Heart left ventricle (tissue), 13 donors: ENCODE results near the gene ADGRG7.

Experiments used
- CTCF ChIP-seq, 12 donors: fragments of 200-600 bp; sonication (generic) in 4 of 12; IDR thresholded peaks; one replicate each; pipeline versions ENCODE4 v1.5.0 to v1.8.0; 2018 to 2022; ENCODE audit warnings: antibody characterized with exemption in 12 of 12, mild to moderate bottlenecking in 5 of 12
- POLR2A ChIP-seq, 2 donors: fragments of 450-650 bp; IDR thresholded peaks; one replicate each; pipeline ENCODE4 v1.6.1; 2017; ENCODE audit warnings: antibody characterized with exemption in 2 of 2, mild to moderate bottlenecking in 2 of 2, moderate library complexity in 2 of 2
- donor health status: ischemic (EF 13 %, LVEDD 7.1; RV severe dilation, severe dysfunction).
- donor health status: DM: no; HTN: yes; CAD: no.
- donor health status: DM: no; HTN: no; CAD: no.
- donor health status: ischemic (EF 25% LVEDD 6.9; RV normal size, moderate dysfunction).
- donor health status: ischemic (EF 25% LVEDD 5.7; RV mildly dilated, moderate dysfunction).
- donor health status: ischemic (EF 35%, LVEDD 5.7; RV mildly dilated, moderate dysfunction).
- donor health status: nonischemic (EF 11% LVEDD 7.7; RV severe dilation, severe dysfunction).
- donor health status: DM: yes; HTN: yes; CAD: no.
- donor health status: PGD.
- donor health status: ischemic (EF 29% LVEDD 5.4; RV normal size, mild dysfunction).
- donor health status: nonischemic (EF 23%, LVEDD 6.1; RV moderate dilation, normal function).

GRCh38 chr3:100681496-100681895 lies 72.1 kb downstream of the ADGRG7 start:
- no peak for TF ChIP-seq CTCF (IDR thresholded peaks at IDR 0.05)
- no peak for TF ChIP-seq POLR2A (IDR thresholded peaks at IDR 0.05)
